GM12878 (cell line): ENCODE measurements around the gene TCF20. TPM values are rescaled to one million over a fixed set of nuclear protein-coding genes. Genes with fewer than 3 reads are reported as not detected.

ENCODE experiments used
- ATF7 ChIP-seq: fragments of 450-650 bp; IDR thresholded peaks from 2 replicates; pipeline ENCODE4 v1.6.1; 2016; ENCODE audit warnings: low read depth, mild to moderate bottlenecking
- BRCA1 ChIP-seq: IDR thresholded peaks from 2 replicates; pipeline ENCODE4 v1.6.1; 2011; ENCODE audit warnings: low read depth, low read length, improper control_type of control experiment
- CEBPB ChIP-seq, 2 experiments: fragments of 150-350 bp in 1 of 2; IDR thresholded peaks; 2 replicates each; pipeline ENCODE4 v1.6.1; 2012 to 2014; ENCODE audit warnings: low read depth in 2 of 2, low read length in 2 of 2, borderline replicate concordance in 1 of 2, inconsistent platforms in 1 of 2
- CHD2 ChIP-seq: IDR thresholded peaks from 2 replicates; pipeline ENCODE4 v1.6.1; 2011; ENCODE audit warnings: low read depth, low read length, improper control_type of control experiment, borderline replicate concordance
- DPF2 ChIP-seq: fragments of 450-650 bp; IDR thresholded peaks from 2 replicates; pipeline ENCODE4 v1.6.1; 2017; ENCODE audit warnings: mild to moderate bottlenecking
- ESRRA ChIP-seq: IDR thresholded peaks from 2 replicates; pipeline ENCODE4 v1.6.1; 2012; ENCODE audit warnings: mild to moderate bottlenecking, low read length, improper control_type of control experiment
- EZH2 ChIP-seq: IDR thresholded peaks from 2 replicates; pipeline ENCODE4 v1.6.1; 2012; ENCODE audit warnings: low read depth, mild to moderate bottlenecking, control low read depth, inconsistent platforms, low read length, borderline replicate concordance; ENCODE audit not compliant: control insufficient read depth
- HDAC6 ChIP-seq: fragments of 200-600 bp; sonication (generic); IDR thresholded peaks from one replicate; pipeline ENCODE4 v1.8.0; 2017; ENCODE audit warnings: antibody characterized with exemption; ENCODE audit not compliant: unreplicated experiment
- IKZF1 ChIP-seq: fragments of 450-650 bp; conservative IDR thresholded peaks from 2 replicates; pipeline ENCODE4 v1.6.1; 2017; ENCODE audit warnings: antibody characterized with exemption, mild to moderate bottlenecking
- KAT2A ChIP-seq: conservative IDR thresholded peaks from 2 replicates; pipeline ENCODE4 v1.6.1; 2011; ENCODE audit warnings: low read depth, low read length; ENCODE audit not compliant: control insufficient read depth
- MYC ChIP-seq: IDR thresholded peaks from 2 replicates; pipeline ENCODE4 v1.6.1; 2011; ENCODE audit warnings: mild to moderate bottlenecking, low read length, moderate library complexity, inconsistent platforms; ENCODE audit not compliant: insufficient read depth, insufficient replicate concordance, insufficient read length, severe bottlenecking
- NFIC ChIP-seq: IDR thresholded peaks from 2 replicates; pipeline ENCODE4 v1.6.1; 2012; ENCODE audit warnings: low read depth, mild to moderate bottlenecking, inconsistent platforms, low read length, moderate library complexity
- NR2F1 ChIP-seq: fragments of 450-650 bp; conservative IDR thresholded peaks from 2 replicates; pipeline ENCODE4 v1.6.1; 2017; ENCODE audit warnings: mild to moderate bottlenecking
- SIN3A ChIP-seq: IDR thresholded peaks from 2 replicates; pipeline ENCODE4 v1.6.1; 2012; ENCODE audit warnings: low read depth, low read length, improper control_type of control experiment
- YY1 ChIP-seq: IDR thresholded peaks from 2 replicates; pipeline ENCODE4 v1.6.1; 2011; ENCODE audit warnings: low read depth, mild to moderate bottlenecking, low read length
- ZBED1 ChIP-seq: IDR thresholded peaks from 2 replicates; pipeline ENCODE4 v1.6.1; 2016; ENCODE audit warnings: borderline replicate concordance
- ZZZ3 ChIP-seq: IDR thresholded peaks from 2 replicates; pipeline ENCODE4 v1.6.1; 2011; ENCODE audit warnings: low read depth; ENCODE audit not compliant: control insufficient read depth, insufficient read length
- polyA plus RNA-seq, 11 experiments: library from polyadenylated mRNA; depleted of rRNA in 4 of 11; unstranded in 6 of 11; stranded (reverse) in 5 of 11; fragments of >200 nt; fragmentation: Nextera tagmentation in 4 of 11; fragmentation: Illumina TruSeq in 1 of 11; extraction: Ambion mirVana in 4 of 11; extraction: Trizol in 1 of 11; gene quantifications; 1 replicate in 1 of 11; 2 replicates in 10 of 11; pipeline versions ENCODE4 v1.2.1 to v1.2.3, GENCODE V29; 2011 to 2016; ENCODE audit warnings: inconsistent platforms in 2 of 11, missing spikeins in 2 of 11, low read depth in 1 of 11
- total RNA-seq, 4 experiments: library from RNA; depleted of rRNA in 3 of 4; stranded (reverse); fragments of >200 nt in 3 of 4; fragmentation: Illumina TruSeq in 1 of 4; extraction: Trizol in 1 of 4; gene quantifications; 2 replicates each; pipeline versions ENCODE4 v1.2.1 to v1.2.3, GENCODE V29; 2013 to 2021
- TF ChIP-seq, protein P1 (sequence below): fragments of 450-650 bp; IDR thresholded peaks from 2 replicates; pipeline ENCODE4 v1.6.1; 2014; ENCODE audit warnings: mild to moderate bottlenecking
- TF ChIP-seq, protein P2 (sequence below): fragments of 450-650 bp; IDR thresholded peaks from 2 replicates; pipeline ENCODE4 v1.6.1; 2017; ENCODE audit warnings: mild to moderate bottlenecking, moderate library complexity
- TF ChIP-seq, protein P3 (sequence below): IDR thresholded peaks from 2 replicates; pipeline ENCODE4 v1.6.1; 2011; ENCODE audit warnings: low read depth, mild to moderate bottlenecking, low read length, moderate library complexity, borderline replicate concordance; ENCODE audit errors: extremely low read depth
- TF ChIP-seq, protein P4 (sequence below): fragments of 450-650 bp; IDR thresholded peaks from 2 replicates; pipeline ENCODE4 v1.6.1; 2017; ENCODE audit warnings: mild to moderate bottlenecking, moderate library complexity

The TCF20 gene
- total and polyA plus RNA-seq, 10 of the 15 experiments (the other 5 are each of a cell fraction or from before 2014, with no cell fraction given) = 0.64 to 52.9 (median 22.6) TPM

DNA sequence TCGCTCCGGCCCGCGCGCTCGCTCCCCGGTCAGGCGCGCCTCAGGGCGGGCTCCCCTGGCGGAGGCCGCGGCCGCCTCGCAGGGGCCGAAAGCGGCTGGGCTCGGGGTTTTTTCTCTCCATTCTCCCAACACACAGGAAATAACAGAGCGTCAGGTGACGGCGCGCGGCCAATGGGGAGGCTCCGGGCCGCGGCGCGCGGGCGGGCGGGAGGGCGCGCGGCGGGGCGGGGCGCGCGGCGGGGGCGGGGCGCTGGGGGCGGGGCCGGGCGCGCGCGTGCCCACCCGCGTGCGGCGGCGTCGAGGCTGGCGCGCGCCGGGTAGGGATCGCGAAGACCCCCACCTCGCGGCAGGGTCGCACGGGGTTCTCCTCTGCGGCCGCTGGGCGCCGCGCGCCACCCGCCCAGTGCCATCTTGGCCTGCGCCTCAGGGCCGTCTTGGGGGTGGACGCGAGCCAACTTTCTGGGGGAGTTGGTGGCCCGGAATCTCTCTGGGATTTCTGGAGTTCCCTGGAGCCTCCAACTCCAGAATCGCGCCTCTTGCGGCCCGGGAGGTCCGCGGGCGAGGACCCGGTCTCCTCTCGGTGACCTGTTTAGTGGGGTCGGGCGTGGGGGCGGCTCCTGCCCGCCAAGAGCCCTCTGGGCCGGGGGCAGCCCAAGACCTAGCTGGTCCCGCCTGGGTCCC lies at the start of gene TCF20 (continued):
- TF ChIP-seq, protein P1, sequence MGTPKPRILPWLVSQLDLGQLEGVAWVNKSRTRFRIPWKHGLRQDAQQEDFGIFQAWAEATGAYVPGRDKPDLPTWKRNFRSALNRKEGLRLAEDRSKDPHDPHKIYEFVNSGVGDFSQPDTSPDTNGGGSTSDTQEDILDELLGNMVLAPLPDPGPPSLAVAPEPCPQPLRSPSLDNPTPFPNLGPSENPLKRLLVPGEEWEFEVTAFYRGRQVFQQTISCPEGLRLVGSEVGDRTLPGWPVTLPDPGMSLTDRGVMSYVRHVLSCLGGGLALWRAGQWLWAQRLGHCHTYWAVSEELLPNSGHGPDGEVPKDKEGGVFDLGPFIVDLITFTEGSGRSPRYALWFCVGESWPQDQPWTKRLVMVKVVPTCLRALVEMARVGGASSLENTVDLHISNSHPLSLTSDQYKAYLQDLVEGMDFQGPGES = no peak
- TF ChIP-seq SIN3A = no peak
- TF ChIP-seq CEBPB (IDR thresholded peaks at IDR 0.05; ENCODE audit: borderline replicate concordance in 1 of 2, low read depth in 2 of 2, low read length in 2 of 2) = no peak
- TF ChIP-seq NR2F1 = peak; percentile 55; the same call in 1 of the 2 replicates
- TF ChIP-seq, protein P2, sequence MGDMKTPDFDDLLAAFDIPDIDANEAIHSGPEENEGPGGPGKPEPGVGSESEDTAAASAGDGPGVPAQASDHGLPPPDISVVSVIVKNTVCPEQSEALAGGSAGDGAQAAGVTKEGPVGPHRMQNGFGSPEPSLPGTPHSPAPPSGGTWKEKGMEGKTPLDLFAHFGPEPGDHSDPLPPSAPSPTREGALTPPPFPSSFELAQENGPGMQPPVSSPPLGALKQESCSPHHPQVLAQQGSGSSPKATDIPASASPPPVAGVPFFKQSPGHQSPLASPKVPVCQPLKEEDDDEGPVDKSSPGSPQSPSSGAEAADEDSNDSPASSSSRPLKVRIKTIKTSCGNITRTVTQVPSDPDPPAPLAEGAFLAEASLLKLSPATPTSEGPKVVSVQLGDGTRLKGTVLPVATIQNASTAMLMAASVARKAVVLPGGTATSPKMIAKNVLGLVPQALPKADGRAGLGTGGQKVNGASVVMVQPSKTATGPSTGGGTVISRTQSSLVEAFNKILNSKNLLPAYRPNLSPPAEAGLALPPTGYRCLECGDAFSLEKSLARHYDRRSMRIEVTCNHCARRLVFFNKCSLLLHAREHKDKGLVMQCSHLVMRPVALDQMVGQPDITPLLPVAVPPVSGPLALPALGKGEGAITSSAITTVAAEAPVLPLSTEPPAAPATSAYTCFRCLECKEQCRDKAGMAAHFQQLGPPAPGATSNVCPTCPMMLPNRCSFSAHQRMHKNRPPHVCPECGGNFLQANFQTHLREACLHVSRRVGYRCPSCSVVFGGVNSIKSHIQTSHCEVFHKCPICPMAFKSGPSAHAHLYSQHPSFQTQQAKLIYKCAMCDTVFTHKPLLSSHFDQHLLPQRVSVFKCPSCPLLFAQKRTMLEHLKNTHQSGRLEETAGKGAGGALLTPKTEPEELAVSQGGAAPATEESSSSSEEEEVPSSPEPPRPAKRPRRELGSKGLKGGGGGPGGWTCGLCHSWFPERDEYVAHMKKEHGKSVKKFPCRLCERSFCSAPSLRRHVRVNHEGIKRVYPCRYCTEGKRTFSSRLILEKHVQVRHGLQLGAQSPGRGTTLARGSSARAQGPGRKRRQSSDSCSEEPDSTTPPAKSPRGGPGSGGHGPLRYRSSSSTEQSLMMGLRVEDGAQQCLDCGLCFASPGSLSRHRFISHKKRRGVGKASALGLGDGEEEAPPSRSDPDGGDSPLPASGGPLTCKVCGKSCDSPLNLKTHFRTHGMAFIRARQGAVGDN = peak; percentile 91
- peak; percentile 64 for TF ChIP-seq IKZF1
- TF ChIP-seq YY1 = 0 out of 2 replicates have a peak, but pooled peaks have one; percentile 22
- no peak for TF ChIP-seq MYC
- no peak for TF ChIP-seq ZBED1
- TF ChIP-seq, protein P3, sequence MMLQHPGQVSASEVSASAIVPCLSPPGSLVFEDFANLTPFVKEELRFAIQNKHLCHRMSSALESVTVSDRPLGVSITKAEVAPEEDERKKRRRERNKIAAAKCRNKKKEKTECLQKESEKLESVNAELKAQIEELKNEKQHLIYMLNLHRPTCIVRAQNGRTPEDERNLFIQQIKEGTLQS = peak; percentile 57; the same call in 1 of the 2 replicates
- no peak for TF ChIP-seq HDAC6
- no peak for TF ChIP-seq ATF7
- TF ChIP-seq ZZZ3 = no peak
- TF ChIP-seq EZH2 = no peak
- no peak for TF ChIP-seq BRCA1
- no peak for TF ChIP-seq ESRRA
- TF ChIP-seq CHD2 = no peak
- 0 out of 2 replicates have a peak, but pooled peaks have one; percentile 23 for TF ChIP-seq DPF2
- TF ChIP-seq NFIC = no peak
- TF ChIP-seq, protein P4, sequence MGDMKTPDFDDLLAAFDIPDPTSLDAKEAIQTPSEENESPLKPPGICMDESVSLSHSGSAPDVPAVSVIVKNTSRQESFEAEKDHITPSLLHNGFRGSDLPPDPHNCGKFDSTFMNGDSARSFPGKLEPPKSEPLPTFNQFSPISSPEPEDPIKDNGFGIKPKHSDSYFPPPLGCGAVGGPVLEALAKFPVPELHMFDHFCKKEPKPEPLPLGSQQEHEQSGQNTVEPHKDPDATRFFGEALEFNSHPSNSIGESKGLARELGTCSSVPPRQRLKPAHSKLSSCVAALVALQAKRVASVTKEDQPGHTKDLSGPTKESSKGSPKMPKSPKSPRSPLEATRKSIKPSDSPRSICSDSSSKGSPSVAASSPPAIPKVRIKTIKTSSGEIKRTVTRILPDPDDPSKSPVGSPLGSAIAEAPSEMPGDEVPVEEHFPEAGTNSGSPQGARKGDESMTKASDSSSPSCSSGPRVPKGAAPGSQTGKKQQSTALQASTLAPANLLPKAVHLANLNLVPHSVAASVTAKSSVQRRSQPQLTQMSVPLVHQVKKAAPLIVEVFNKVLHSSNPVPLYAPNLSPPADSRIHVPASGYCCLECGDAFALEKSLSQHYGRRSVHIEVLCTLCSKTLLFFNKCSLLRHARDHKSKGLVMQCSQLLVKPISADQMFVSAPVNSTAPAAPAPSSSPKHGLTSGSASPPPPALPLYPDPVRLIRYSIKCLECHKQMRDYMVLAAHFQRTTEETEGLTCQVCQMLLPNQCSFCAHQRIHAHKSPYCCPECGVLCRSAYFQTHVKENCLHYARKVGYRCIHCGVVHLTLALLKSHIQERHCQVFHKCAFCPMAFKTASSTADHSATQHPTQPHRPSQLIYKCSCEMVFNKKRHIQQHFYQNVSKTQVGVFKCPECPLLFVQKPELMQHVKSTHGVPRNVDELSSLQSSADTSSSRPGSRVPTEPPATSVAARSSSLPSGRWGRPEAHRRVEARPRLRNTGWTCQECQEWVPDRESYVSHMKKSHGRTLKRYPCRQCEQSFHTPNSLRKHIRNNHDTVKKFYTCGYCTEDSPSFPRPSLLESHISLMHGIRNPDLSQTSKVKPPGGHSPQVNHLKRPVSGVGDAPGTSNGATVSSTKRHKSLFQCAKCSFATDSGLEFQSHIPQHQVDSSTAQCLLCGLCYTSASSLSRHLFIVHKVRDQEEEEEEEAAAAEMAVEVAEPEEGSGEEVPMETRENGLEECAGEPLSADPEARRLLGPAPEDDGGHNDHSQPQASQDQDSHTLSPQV = no peak
- no peak for TF ChIP-seq KAT2A
